ENCODE data around the gene FBXW7.
"Not testable (repeated sequence)": the region's sequence is repeated elsewhere in the genome, so short reads cannot be mapped to it uniquely, and the experiment has no call there.

Gene FBXW7

DNA sequence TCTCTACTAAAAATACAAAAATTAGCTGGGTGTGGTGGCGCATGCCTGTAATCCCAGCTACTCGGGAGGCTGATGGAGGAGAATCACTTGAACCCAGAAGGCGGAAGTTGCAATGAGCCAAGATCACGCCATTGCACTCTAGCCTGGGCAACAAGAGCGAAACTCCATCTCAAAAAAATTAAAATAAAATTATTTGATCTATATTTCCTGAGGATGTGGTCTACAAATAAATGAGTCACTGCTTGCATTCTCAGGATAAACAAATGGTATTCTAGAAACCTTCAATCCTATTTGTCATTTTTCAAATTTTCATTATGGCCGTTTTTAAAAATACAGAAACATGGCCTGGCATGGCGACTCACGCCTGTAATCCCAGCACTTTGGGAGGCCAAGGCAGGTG lies 8.6 kb upstream of the FBXW7 start:
- DNase-seq = not testable (repeated sequence)

DNA sequence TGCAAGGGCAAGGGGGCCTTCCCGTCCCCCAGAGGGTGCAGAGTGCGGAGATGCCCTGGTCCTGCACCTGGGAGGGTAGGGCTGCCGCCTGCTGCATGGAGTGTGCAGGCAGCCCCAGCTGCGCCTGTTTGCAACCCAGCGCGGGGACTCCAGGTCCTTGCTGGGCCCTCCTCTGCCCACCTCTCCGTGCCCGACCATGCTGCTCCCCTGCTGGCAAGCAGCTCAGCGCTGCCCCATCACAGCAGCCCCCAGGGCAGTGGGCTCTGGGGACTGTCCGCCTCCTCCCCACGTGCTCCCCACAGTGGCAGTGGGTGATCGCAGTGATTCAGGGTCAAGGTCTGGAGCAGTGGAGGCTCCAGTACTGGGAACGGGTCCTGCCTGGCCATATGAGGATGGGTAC lies 5.0 kb upstream of the FBXW7 start:
- no peak for DNase-seq

DNA sequence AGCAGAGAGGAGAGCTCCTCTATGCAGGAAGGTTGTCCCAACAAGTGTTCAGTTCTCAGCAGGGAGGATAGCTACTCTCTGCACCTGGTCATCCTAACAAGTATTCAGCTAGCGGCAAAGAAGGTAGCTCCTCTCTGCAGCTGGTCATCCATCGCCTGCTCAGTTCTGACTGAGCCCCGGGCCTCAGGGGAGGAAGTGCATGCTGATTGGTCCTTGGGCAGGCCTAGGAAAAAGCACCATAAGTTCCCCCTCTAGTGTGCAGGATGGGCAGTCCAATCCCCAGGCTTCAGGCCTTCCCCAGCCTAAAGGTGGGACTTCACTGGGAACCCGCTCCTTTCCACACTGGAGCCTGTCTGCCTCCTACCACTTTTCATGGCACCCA lies 4.4 kb upstream of the FBXW7 start:
- no peak for DNase-seq

DNA sequence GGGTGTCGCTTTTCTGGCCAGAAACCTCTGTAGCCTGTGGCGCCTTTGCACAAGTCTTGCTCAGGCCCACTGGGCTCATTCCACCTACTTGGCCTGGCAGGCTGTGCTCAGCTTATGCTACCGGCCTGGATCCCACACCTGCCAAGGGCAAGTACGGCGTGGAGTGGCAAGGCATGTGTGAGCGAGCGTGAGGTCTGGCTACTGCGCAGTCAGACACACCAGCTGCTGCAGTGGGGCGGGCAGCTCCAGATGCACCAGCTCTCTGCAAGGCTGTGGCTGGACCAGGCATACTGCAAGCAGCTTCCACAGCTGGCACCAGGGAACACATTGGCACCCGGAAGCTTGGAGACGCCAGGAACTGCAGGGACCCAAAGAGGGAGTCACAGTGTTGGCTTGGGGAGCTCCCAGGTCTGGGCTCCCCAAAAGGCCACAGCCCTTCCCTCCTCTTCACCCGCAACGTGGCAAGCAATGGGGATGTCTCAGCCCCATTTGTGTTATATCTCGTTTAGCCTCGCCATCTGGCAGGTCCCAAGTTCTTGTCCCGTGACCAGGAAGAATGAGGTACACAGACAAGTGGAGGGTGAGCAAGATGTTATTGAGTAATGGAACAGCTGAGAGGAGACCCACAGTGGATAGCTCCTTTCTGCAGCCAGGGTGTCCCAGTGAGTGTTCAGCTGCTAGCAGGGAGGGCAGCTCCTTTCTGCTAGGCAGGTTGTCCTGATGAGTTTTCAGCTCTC lies 3.8 kb upstream of the FBXW7 start:
- no peak for DNase-seq

DNA sequence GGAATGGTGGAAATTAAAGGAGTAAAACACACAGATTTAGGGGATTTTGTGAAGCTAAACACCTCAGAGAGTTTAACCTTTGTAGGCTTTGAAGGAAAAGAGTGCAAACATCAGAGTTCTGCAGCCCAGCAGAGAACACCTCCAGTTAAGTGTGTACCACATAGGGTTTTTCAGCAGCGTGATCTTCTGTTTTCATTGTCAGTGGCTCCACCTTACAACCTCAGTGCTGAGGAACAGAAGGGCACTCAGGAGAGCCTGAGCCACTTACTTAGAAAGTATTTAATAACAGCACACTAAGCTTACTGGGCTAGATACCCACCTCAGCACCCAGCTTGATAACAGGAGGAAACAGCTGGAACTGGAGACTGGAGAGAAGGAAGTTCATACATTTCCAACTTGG lies 2.0 kb upstream of the FBXW7 start:
- DNase-seq = no peak

DNA sequence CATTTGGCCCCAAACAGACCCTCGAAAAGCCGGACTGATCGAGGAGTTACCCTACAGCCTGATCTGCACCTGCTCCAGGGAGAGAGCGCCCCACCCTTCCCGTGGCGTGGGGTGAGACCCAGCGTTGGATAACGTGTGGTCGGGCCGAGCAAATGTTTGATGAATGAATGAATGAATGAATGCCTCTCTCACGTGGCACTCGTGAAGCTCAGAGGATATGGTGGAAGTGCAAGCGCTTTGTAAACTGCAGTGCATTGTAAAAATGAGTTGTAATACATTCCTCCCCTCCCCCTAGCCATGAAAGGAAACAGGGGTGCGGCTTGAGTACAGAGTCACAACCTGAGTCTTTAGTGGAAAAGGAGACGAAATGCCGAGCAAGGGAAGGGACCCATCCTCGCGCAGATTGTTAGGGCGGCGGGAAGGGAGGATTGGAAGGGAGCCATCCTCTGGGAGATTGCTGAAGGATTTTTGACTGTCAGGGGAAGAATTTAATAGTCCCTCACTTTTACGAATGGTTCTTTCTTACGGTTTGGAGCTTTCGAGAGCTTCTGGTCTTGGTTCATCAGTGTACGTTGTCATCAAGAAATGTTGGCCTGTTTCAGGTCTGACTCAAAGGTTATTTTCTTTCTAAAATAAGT lies 772 bp upstream of the FBXW7 start:
- DNase-seq = no peak

DNA sequence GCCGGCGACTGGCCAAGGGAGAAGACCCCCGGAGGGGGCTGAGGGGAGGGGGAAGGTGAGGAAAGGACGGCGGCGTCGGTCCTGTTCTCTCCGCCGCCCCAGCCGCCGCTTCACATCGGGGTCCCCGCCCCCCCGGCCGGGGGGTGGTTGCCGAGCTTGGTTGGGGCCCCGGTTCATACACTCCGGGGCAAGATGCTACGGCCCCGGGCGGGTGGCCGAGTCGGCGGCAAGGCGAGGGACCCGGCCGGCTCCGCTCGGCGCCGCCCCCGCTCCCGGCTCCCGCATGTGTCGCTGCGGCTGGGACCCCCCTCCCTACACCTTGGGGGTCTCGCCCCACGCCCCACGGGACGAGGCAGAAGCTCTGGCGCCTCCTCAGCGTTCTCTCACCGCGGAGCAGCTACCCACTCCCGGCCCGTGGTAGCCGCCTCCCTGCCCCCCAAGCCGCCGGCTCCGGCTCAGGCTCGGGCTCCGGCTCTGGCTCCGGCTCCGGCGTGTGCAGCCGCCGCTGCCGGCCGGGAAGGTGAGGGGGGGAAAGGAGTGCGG lies 461 bp downstream of the FBXW7 start:
- peak; percentile 78 for DNase-seq

DNA sequence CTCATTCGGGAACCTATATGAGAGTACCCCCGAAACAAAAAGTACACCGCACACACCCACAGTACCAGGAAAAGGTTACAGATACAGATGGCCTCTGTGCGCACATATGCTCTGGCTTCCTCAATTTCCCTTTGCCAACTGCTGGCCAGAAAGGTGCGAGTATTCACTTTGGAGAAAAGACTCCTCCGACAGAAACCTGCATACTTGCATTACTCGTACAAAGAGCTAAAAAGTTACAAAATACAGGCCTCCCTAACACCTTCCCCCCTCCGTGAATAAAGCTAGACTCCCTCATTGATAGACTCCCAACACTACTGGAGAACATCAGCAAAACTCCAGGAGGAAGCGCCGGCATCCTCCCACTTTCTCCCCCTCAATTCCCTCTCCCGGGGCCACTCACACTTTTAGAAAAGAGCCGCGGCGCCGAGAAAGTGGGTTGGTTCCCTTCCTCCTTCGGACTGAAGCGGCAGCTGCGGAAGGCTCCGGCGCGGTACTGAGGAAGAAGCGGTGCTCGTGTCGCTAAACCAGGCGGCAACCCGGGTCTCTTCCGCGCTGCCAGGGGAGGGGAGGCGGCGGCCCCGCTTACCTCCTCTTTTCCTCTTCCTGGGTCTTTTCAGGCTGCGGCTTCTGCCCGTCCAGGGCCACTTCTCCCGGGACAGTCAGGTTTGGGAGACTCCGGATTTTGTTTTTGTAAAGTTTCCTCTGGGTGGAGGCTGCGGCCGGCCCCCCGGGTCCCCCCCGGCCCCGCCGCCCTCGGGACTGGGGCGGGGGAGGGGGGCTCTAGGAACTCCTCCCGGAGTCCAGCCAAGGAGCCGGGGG lies 1.1 kb downstream of the FBXW7 start:
- DNase-seq = peak; percentile 84

DNA sequence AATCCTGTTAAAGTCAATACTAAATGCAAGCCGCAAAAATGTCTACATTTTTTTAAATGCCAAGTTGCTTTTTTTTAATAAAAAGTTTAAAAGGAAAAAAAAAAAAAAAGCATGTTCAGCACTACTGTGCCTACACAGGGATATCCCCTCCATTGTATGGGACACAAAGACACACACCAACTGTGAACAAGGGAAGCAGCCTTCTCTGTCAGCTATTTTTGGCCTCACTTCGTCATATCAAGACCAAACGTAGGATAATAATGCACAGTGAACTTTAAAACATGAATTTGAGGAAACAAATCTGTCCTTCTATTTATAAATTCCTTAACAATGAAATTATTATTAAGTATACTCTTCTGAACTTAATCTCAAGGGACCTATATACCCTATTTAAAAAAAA lies 4.4 kb downstream of the FBXW7 start:
- no peak for DNase-seq

DNA sequence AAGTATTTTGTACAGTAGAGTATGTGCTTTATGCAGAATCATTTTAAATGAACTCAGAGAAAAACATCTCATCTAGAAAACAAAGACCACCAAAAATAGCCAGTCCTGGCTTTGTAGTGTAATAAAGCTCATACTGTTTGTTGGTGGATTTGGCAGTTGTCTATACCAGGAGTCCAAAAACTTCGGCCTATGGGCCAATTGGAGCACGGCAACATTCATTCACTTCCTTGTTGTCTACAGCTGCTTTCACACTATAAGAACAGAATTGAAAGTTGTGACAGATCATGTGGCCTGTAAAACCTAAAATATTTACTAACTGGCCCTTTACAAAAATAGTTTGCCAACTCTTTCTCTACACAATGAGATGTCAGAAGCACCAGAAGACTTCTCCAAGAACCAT lies 5.3 kb downstream of the FBXW7 start:
- no peak for DNase-seq

DNA sequence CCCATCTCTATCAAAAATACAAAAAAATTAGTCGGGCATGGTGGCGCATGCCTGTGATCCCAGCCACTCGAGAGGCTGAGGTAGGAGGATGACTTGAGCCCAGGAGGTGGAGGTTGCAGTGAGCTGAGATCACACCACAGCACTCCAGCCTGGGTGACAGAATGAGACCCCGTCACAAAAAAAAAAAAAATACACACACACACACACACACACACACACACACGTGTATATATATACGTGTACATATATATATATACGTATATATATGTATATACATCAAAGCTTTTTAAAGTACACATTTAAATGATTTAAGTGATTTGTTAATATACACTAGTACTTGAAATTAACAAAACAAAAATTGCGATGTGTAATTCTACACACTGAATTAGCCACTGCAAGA lies 6.0 kb downstream of the FBXW7 start:
- no peak for DNase-seq

DNA sequence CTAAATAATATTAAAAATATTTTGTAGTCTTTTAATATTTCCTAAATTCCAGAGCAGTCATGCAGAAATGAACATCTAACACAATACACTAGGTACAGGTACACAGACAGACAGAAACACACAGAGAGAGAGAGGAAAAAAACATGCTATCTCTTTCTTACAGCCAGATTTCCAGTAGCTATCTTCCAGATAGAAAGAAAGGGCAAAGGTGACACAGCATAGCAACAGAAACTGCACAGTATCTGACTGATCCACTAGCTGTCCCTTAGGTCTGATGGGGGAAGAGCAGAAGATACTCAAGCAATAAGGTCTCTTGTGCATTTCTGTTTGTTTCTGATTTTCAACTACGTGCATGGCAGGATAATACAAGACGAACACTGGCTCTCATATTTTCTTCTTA lies 7.8 kb downstream of the FBXW7 start:
- DNase-seq = no peak

DNA sequence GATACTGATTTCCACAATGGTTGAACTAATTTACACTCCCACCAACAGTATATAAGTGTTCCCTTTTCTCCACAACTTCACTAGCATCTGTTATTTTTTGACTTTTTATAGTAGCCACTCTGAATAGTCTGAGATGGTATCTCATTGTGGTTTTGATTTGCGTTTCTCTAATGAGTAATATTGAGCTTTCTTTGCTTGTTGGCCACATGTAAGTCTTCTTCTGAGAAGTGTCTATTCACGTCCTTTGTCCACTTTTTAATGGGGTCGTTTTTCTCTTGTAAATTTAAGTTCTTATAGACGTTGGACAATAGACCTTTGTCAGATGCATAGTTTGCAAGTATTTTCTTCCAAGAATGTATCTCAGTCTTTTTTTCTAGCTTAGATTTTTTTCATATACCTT lies 10.0 kb downstream of the FBXW7 start:
- no peak for DNase-seq

DNA sequence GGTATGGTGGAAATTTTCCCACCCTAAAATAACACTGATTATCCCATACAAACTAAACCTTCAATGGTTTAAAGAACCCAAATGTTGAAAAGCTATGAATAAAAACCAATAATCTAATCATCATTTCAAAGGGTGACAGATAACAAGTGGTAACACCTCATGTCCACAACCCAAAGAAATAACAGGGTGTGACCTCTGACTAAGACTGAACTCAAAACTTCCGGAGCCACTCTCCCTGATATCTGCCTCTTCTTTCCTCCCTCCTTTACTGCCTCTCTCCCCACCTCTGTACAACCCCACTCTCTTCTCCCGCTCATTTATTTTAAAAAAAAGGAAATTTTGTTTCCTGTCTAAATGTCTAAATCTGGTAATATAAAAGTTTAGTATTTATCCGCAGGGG lies 11.5 kb downstream of the FBXW7 start:
- no peak for DNase-seq

DNA sequence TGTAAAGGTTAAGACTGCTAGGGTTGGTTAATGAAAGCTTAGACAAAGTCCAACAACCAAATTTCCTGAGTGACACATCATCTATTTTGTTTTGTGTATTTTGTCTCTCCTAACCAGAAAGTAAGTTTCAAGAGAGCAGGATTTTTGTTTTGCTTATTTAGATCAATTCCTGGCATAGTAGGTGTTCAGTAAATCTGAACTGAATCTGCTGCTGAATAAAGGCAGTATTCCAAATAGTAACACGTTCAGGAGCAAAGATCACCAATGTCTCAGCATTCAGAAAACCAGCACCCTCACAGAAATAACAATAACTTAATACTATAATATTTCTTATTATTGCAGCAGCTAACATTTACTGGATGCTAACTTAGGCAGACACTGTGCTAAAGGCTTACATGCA lies 12.2 kb downstream of the FBXW7 start:
- DNase-seq = no peak

DNA sequence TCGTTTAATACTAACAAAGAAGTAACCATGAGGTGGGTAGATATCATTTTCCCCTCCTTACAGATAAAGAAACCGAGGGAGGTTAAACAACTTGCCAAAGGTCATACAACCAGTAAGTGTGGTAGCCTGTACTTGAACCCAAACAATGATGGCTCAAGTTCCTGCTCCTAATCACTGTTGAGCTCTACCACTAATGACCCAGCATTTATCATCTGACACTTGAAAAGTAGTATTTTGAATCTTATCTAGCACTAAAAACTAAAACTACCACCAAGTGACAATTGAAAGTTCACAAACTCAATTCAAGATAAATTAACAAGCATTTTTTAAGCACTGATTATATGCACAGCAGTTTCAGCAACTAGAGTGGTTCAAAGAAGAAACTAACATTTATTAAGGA lies 13.1 kb downstream of the FBXW7 start:
- DNase-seq = no peak

DNA sequence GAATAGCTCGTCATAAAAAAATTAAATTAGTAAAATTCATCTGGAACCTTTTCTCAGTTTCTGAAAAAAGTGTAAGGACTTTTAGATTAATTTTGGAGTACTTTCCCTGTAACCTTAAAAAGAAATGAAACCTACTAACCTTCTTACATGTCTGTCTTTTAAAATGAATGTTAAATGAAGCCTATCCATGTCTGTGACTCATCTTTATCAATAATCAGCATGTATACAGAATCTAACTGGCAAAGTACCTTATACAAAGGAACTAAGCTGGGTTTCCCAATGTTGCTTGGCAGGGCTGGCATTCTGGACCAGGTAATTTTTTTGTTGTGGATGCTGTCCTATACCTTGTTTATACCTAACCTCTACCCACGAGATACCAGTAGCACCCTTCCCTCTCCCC lies 13.6 kb downstream of the FBXW7 start:
- no peak for DNase-seq

DNA sequence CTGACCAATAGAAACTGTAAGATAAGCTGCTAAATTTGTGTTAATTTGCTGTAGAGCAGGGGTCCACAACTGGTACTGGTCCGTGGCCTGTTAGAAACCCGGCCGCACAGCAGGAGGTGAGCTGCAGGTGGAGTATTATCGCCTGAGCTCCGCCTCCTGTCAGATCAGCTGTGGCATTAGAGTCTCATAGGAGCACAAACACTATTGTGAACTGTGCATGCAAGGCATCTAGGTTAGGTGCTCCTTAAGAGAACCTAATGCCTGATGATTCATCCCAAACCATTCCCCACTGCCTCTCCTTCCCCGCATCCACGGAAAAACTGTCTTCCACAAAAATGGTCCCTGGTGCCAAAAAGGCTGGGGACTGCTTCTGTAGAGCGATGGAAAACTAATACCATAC lies 19.7 kb downstream of the FBXW7 start:
- DNase-seq = no peak

DNA sequence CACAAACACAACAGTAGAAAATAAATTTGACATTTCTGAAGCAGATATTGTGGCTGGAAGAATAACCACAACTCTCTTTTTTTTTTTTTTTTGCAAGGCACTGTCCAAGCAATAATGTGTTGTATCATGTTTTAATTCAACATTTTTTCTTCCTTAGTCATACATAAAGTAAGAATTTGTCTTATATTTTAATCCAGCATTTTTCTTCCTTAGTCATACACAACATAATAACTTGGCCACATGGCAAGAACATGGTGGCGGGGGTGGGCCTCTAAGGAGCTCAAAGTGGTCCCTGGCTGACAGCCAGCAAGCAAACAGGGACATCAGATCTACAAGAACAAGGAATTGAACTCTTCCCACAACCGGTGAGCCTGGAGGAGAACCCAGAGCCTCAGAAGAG lies 20.2 kb downstream of the FBXW7 start:
- DNase-seq = no peak

DNA sequence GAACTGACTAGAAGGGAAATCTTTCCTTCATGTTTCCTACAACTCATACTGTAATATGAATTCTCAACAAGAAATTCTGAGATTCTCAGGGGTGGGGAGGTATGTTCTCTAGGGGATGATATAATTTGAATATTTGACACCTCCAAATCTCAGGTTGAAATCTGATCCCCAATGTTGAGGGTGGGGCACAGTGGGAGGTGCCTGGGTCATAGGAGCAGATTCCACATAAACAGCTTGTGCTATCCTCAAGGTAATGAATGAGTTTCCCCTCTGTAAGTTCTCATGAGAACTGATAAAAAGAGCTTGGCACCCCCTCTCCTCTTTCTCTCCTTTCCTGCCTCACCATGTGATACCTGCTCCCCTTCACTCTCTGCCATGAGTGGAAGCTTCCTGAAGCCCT lies 21.5 kb downstream of the FBXW7 start:
- DNase-seq = no peak

DNA sequence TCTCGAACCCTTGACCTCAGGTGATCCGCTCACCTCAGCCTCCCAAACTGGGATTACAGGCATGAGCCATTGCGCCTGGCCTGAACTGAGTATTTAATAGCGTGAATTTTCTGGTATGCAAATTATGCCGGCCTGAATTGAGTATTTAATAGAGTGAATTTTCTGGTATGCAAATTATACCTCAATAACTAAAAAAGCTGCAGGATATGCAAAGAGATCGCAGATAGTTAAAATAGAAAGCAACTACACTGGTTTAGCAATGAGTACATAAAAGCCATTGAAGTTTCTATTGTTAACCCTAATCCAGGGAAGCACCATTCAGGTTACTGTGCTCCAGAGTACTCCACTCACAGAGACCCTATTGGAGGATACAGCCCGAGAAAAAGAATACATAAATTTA lies 22.8 kb downstream of the FBXW7 start:
- no peak for DNase-seq

DNA sequence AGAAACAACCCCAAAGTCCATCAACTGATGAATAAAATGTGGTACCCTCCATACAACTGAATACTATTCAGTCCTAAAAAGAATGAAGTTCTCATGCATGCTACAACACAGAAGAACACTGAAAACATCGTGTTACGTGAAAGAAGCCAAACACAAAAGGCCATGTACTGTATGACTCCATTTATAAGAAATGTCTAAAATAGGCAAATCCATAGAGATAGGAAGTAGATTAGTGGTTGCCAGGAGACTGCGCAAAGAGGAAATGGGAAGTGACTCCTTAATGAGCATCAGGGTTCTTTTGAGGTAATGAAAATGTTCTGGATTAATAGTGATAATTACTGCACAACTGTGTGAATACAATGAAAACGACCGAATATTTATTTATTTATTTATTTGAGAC lies 23.4 kb downstream of the FBXW7 start:
- no peak for DNase-seq

DNA sequence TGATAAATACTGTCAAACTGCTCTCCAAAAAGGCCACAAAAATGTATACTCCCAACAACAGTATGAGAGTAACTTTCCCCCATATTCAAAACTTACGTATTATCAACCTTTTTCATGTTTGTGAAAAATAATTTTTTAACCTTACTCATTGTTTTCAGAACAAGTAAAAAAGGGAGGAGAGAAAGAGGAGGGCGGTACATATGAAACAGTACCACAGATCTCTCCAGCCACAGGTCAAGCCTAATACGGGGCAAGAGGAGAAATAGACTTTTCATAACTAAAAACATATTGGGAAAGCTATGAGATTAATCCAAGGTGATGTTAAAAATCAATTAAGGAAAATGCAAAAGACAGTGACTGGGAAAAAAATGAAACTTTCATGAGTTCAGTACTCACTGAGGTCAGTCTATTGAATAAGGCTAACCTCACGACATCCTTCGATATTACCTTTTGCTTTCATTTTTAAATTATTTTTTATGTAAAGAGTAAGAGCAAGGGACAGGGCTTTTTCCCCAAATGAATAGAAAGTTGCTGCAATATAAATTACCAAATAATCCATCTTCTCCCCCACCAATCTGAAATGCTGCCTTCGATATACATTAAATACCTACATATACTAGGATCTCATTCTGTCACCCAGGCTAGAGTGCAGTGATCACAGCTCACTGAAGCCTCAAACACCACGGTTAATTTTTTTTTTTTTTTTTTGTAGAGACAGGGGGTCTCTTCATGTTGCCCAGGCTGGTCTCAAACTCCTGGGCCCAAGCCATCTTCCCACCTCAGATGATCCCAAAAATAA lies 25.3 kb downstream of the FBXW7 start:
- no peak for DNase-seq

Data from activated effector memory CD4-positive, alpha-beta T cell treated with anti-CD3 and anti-CD28 coated beads, Interleukin-2, amount 50 U/mL, for 16 hours (primary cell).